SW 1271 (cell line): ENCODE data around the gene MYBPC2.
A peak's percentile ranks its signal among the peaks of the same experiment; 100 is the strongest.
"Not testable (repeated sequence)": the region's sequence is repeated elsewhere in the genome, so short reads cannot be mapped to it uniquely, and the experiment has no call there.

Experiments
- DNase-seq, 2 experiments: peaks; one replicate each; lab custom pipeline; 2025; lab: John Stamatoyannopoulos, UW

Gene MYBPC2

GRCh38 chr19:50459638-50460037 is 26.9 kb downstream of the MYBPC2 start:
- DNase-seq = no peak

- peak in 1 of 2 experiments; percentile 41 for DNase-seq
Observed at GRCh38 chr19:50460161-50460765, 27.6 kb downstream of the MYBPC2 start.

GRCh38 chr19:50461066-50461875 is 28.6 kb downstream of the MYBPC2 start:
- DNase-seq = peak in 1 of 2 experiments; percentile 55

- DNase-seq = no peak
Observed at GRCh38 chr19:50462970-50463369, 30.3 kb downstream of the MYBPC2 start.

GRCh38 chr19:50464348-50464747 is 31.7 kb downstream of the MYBPC2 start:
- no peak for DNase-seq

- no peak for DNase-seq
Observed at GRCh38 chr19:50465000-50465399, 32.3 kb downstream of the MYBPC2 start.

GRCh38 chr19:50465986-50466705 is 33.5 kb downstream of the MYBPC2 start:
- no peak for DNase-seq

- DNase-seq = no peak
Observed at GRCh38 chr19:50466706-50467039, 34.0 kb downstream of the MYBPC2 start.

GRCh38 chr19:50467566-50467965 is 34.9 kb downstream of the MYBPC2 start:
- no peak for DNase-seq

- DNase-seq = no peak
Observed at GRCh38 chr19:50468818-50469217, 36.1 kb downstream of the MYBPC2 start.

- DNase-seq = not testable (repeated sequence)
Observed at GRCh38 chr19:50473336-50473735, 40.6 kb downstream of the MYBPC2 start.

- DNase-seq = no peak
Observed at GRCh38 chr19:50475101-50475568, 42.4 kb downstream of the MYBPC2 start.

- DNase-seq = no peak
Observed at GRCh38 chr19:50475736-50476223, 43.1 kb downstream of the MYBPC2 start.

GRCh38 chr19:50476224-50476906 is 43.7 kb downstream of the MYBPC2 start, which contains the start of the genes EMC10 and GARIN5A:
Gene EMC10 (plus strand): TSS chr19:50476507. CDS start chr19:50476545, 38 bp downstream.
Gene GARIN5A (minus strand): TSS chr19:50476848. CDS start chr19:50476388, 460 bp downstream.
- peak; percentile 57 to 81 for DNase-seq

- no peak for DNase-seq
Observed at GRCh38 chr19:50476907-50477238, 44.2 kb downstream of the MYBPC2 start.

- DNase-seq = no peak
Observed at GRCh38 chr19:50477751-50478515, 45.2 kb downstream of the MYBPC2 start.

- DNase-seq = no peak
Observed at GRCh38 chr19:50478901-50479715, 46.4 kb downstream of the MYBPC2 start.

GRCh38 chr19:50479761-50480251 is 47.1 kb downstream of the MYBPC2 start:
- no peak for DNase-seq

GRCh38 chr19:50480281-50481111 is 47.8 kb downstream of the MYBPC2 start:
- no peak for DNase-seq
